ENCODE results near the gene BST1. TPM values are rescaled to one million over a fixed set of nuclear protein-coding genes. Genes with fewer than 3 reads are reported as not detected.
A peak's percentile ranks its signal among the peaks of the same experiment; 100 is the strongest.

BST1 gene
- total and polyA plus RNA-seq, 10 of the 15 experiments (the other 5 are each of a cell fraction or from before 2014, with no cell fraction given), result 0.04 to 0.42 (median 0.11) TPM; not detected in 1

DNA sequence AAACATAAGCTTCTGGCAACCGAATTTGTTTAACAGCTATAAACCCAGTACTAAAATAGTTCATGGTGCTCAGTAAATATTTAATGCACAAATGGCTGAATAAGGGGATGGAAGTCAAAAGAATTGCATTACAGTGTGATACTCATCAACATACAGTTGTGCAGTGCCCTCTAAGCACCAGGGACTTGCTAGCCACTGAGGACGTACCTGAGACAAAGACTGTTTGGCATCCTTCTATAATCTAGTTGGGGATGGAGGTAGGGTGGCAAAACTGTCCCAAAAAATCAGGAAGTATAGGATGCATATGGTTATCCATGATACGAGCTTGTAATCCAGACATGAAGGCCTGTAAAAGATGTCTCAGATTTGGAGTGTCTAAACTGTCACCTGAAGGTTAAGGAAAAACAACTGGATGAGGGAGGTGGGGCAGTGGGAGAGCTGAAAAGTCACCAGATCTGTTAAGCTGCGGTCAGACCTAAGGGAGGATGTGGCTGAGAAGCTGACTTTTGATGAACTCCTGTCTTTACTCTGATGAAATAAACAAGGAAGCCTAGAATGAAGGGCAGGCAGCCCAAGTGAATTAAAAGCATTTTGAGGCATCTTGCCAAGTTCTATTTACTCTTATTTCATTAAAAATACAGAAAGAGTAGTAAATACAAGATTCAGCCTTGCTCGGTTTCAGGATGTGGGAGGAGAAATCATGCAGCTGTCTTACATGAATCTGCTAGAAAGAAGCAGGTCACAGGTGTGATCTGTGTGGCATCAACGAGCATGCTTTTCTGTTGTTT, 63.2 kb downstream of the BST1 start:
- Histone ChIP-seq H3K9me3 (replicated peaks; ENCODE audit: control insufficient read depth, insufficient read depth, low read length) (no peaks in the 10 kb centered on the region), H3K4me2 (ENCODE audit: control insufficient read depth, insufficient read depth) (peak overlapping the region; percentile 11; the same call in 1 of the 2 replicates), H3K4me1 (ENCODE audit: control insufficient read depth, insufficient read depth, low read length) (peaks cover 24% of the 10 kb centered on the region), H2AFZ (ENCODE audit: control insufficient read depth, low read depth, low read length) (no peak overlapping the region), H3K27me3 (replicated peaks in 1 of 2; ENCODE audit: control insufficient read depth in 2 of 2, insufficient read depth in 2 of 2, low read length in 1 of 2) (no peaks in the 10 kb centered on the region), H3K4me3 (no peak overlapping the region), H3K27ac (ENCODE audit: control insufficient read depth, insufficient read depth) (no peak overlapping the region), H3K36me3 (ENCODE audit: control insufficient read depth in 2 of 2, insufficient read depth in 2 of 2, low read length in 1 of 2) (no peaks in the 10 kb centered on the region), H3K9ac (ENCODE audit: control insufficient read depth, insufficient read depth, low read length) (no peak overlapping the region), H3K79me2 (ENCODE audit: control insufficient read depth, insufficient read depth, low read length) (no peaks in the 10 kb centered on the region), H4K20me1 (ENCODE audit: control insufficient read depth, insufficient read depth) (no peaks in the 10 kb centered on the region)
- in situ Hi-C loops (cut with MboI) (no loop called here), intact Hi-C loops (cut with micrococcal nuclease; ENCODE audit: unreplicated experiment) (no loop called here)
- ChIA-PET RAD21 (ENCODE audit: unreplicated experiment) (interaction anchor here (0.6 to 2.7 kb wide), 9 partner anchors 9 to 235 kb away, joined by 3 to 13 read pairs (median 5); partner anchors contain the start of gene CD38), POLR2A (interaction anchor here (1.0 to 5.5 kb wide), 4 partner anchors 10 to 17 kb away, joined by 3 to 19 read pairs (median 4); no protein-coding TSS in a partner anchor), CTCF (interaction anchor here (1.1 to 2.7 kb wide), 8 partner anchors 8 to 190 kb away, joined by 3 to 29 read pairs (median 4); no protein-coding TSS in a partner anchor), SMC1A (ENCODE audit: uncharacterized antibody, unreplicated experiment) (interaction anchor here (0.9 to 2.7 kb wide), 9 partner anchors 9 to 114 kb away, joined by 3 to 25 read pairs (median 5); no protein-coding TSS in a partner anchor)
- BruUV-seq (replicated peaks), result no TSS peak
- FAIRE-seq (no peak), ATAC-seq (peak; percentile 52), DNase-seq (ENCODE audit: low read depth, low spot score) (no peak)
- TF ChIP-seq IKZF2 (IDR thresholded peaks at IDR 0.05) (peak; percentile 42 to 46; a peak in 2 of 4 replicates), RUNX3 (IDR thresholded peaks at IDR 0.05; ENCODE audit: low read length) (peak; percentile 83), SREBF1 (IDR thresholded peaks at IDR 0.05; ENCODE audit: low read length) (no peak), HDGF (IDR thresholded peaks at IDR 0.05) (no peak), TCF12 (IDR thresholded peaks at IDR 0.05; ENCODE audit: low read depth, low read length) (0 out of 2 replicates have a peak, but pooled peaks have one; percentile 53), CUX1 (IDR thresholded peaks at IDR 0.05; ENCODE audit: insufficient replicate concordance, low read depth, low read length) (no peak), TARDBP (IDR thresholded peaks at IDR 0.05; ENCODE audit: borderline replicate concordance) (no peak), KDM1A (IDR thresholded peaks at IDR 0.05; ENCODE audit: borderline replicate concordance) (no peak), PML (IDR thresholded peaks at IDR 0.05; ENCODE audit: low read length) (no peak), ZNF384 (IDR thresholded peaks at IDR 0.05; ENCODE audit: borderline replicate concordance, low read depth, low read length) (no peak), BHLHE40 (IDR thresholded peaks at IDR 0.05; ENCODE audit: borderline replicate concordance in 1 of 2, low read depth in 2 of 2, low read length in 1 of 2) (peak in 1 of 2 experiments; percentile 26; a peak in 1 of 4 replicates), EED (IDR thresholded peaks at IDR 0.05; ENCODE audit: low read depth) (peak; percentile 54), ATF2 (IDR thresholded peaks at IDR 0.05; ENCODE audit: low read length) (peak; percentile 23; the same call in 1 of the 2 replicates)
- 19% methylated on average over 6 of the region's 6 CpGs for WGBS (ENCODE audit: insufficient coverage, insufficient replicate concordance, low lambda C conversion rate, missing lambda C conversion rate)
